Activated naive CD8-positive, alpha-beta T cell (primary cell): ENCODE measurements around the gene RGS7BP.

ENCODE experiments used
- H3K27ac Mint-ChIP-seq: one replicate; pipeline ENCODE4 v1.8.0; 2021; ENCODE audit warnings: mixed read lengths
- H3K27me3 Mint-ChIP-seq: one replicate; pipeline ENCODE4 v1.8.0; 2021; ENCODE audit warnings: mixed read lengths
- H3K36me3 Mint-ChIP-seq: one replicate; pipeline ENCODE4 v1.8.0; 2021; ENCODE audit warnings: mixed read lengths
- H3K4me1 Mint-ChIP-seq: one replicate; pipeline ENCODE4 v1.8.0; 2021; ENCODE audit warnings: low read depth, mixed read lengths
- H3K4me3 Mint-ChIP-seq: one replicate; pipeline ENCODE4 v1.8.0; 2021; ENCODE audit warnings: mild to moderate bottlenecking, mixed read lengths
- H3K9me3 Mint-ChIP-seq: one replicate; pipeline ENCODE4 v1.8.0; 2021; ENCODE audit warnings: low read depth, mixed read lengths

Gene RGS7BP

GRCh38 chr5:64634997-64635686, 129.3 kb downstream of the RGS7BP start:
- H3K4me1 Mint-ChIP-seq, result no peaks in the 10 kb centered on the region
- peaks cover 10% of the 10 kb centered on the region for H3K27me3 Mint-ChIP-seq
- H3K9me3 Mint-ChIP-seq, result no peaks in the 10 kb centered on the region
- no peaks in the 10 kb centered on the region for H3K36me3 Mint-ChIP-seq
- H3K4me3 Mint-ChIP-seq, result no peak overlapping the region
- no peak overlapping the region for H3K27ac Mint-ChIP-seq

GRCh38 chr5:64637144-64637543, 131.3 kb downstream of the RGS7BP start:
- no peaks in the 10 kb centered on the region for H3K9me3 Mint-ChIP-seq
- no peak overlapping the region for H3K27ac Mint-ChIP-seq
- no peak overlapping the region for H3K4me3 Mint-ChIP-seq
- H3K4me1 Mint-ChIP-seq, result no peaks in the 10 kb centered on the region
- H3K27me3 Mint-ChIP-seq, result peaks cover 10% of the 10 kb centered on the region
- no peaks in the 10 kb centered on the region for H3K36me3 Mint-ChIP-seq

GRCh38 chr5:64637837-64638443, 132.1 kb downstream of the RGS7BP start:
- Mint-ChIP-seq H3K27ac (no peak overlapping the region), H3K4me3 (no peak overlapping the region), H3K4me1 (no peaks in the 10 kb centered on the region), H3K36me3 (no peaks in the 10 kb centered on the region), H3K9me3 (no peaks in the 10 kb centered on the region), H3K27me3 (peaks cover 9% of the 10 kb centered on the region)

- Mint-ChIP-seq H3K4me3 (no peak overlapping the region), H3K36me3 (no peaks in the 10 kb centered on the region), H3K4me1 (no peaks in the 10 kb centered on the region), H3K27ac (no peak overlapping the region), H3K27me3 (no peaks in the 10 kb centered on the region), H3K9me3 (no peaks in the 10 kb centered on the region)
These were observed 139.0 kb downstream of the RGS7BP start for GRCh38 chr5:64644831-64645230.

- H3K4me3 Mint-ChIP-seq, result no peak overlapping the region
- H3K9me3 Mint-ChIP-seq, result no peaks in the 10 kb centered on the region
- no peaks in the 10 kb centered on the region for H3K27me3 Mint-ChIP-seq
- H3K4me1 Mint-ChIP-seq, result no peaks in the 10 kb centered on the region
- no peak overlapping the region for H3K27ac Mint-ChIP-seq
- H3K36me3 Mint-ChIP-seq, result no peaks in the 10 kb centered on the region
These were observed 140.4 kb downstream of the RGS7BP start for GRCh38 chr5:64646169-64646568.

GRCh38 chr5:64649512-64649911, 143.7 kb downstream of the RGS7BP start:
- Mint-ChIP-seq H3K36me3 (no peaks in the 10 kb centered on the region), H3K4me3 (no peak overlapping the region), H3K27me3 (no peaks in the 10 kb centered on the region), H3K4me1 (no peaks in the 10 kb centered on the region), H3K9me3 (no peaks in the 10 kb centered on the region), H3K27ac (no peak overlapping the region)

- Mint-ChIP-seq H3K36me3 (no peaks in the 10 kb centered on the region), H3K27me3 (peaks cover 1% of the 10 kb centered on the region), H3K9me3 (no peaks in the 10 kb centered on the region), H3K27ac (no peak overlapping the region), H3K4me1 (no peaks in the 10 kb centered on the region), H3K4me3 (no peak overlapping the region)
These were observed 148.1 kb downstream of the RGS7BP start for GRCh38 chr5:64653766-64654560.

GRCh38 chr5:64654561-64654938, 148.7 kb downstream of the RGS7BP start:
- Mint-ChIP-seq H3K27ac (no peak overlapping the region), H3K9me3 (no peaks in the 10 kb centered on the region), H3K4me1 (no peaks in the 10 kb centered on the region), H3K36me3 (no peaks in the 10 kb centered on the region), H3K27me3 (peaks cover 1% of the 10 kb centered on the region), H3K4me3 (no peak overlapping the region)

- Mint-ChIP-seq H3K27me3 (peaks cover 1% of the 10 kb centered on the region), H3K9me3 (no peaks in the 10 kb centered on the region), H3K36me3 (no peaks in the 10 kb centered on the region)
These were observed 149.8 kb downstream of the RGS7BP start for GRCh38 chr5:64655596-64655995.

GRCh38 chr5:64659289-64659688, 153.5 kb downstream of the RGS7BP start:
- Mint-ChIP-seq H3K9me3 (no peaks in the 10 kb centered on the region), H3K4me1 (no peaks in the 10 kb centered on the region), H3K36me3 (no peaks in the 10 kb centered on the region), H3K27me3 (peaks cover 2% of the 10 kb centered on the region), H3K4me3 (no peak overlapping the region), H3K27ac (no peak overlapping the region)

More at GRCh38 chr5:64655596-64655995, 149.8 kb downstream of the RGS7BP start:
- H3K4me3 Mint-ChIP-seq, result no peak overlapping the region
- no peaks in the 10 kb centered on the region for H3K4me1 Mint-ChIP-seq
- no peak overlapping the region for H3K27ac Mint-ChIP-seq
